Prostate gland (tissue), 2 donors: ENCODE measurements around the gene TRAF3IP1.

Experiments used
- POLR2A ChIP-seq: fragments of 450-650 bp; IDR thresholded peaks from one replicate; pipeline ENCODE4 v1.6.1; 2016; ENCODE audit warnings: antibody characterized with exemption, mild to moderate bottlenecking
- POLR2AphosphoS5 ChIP-seq: sonication (generic); formaldehyde crosslinking; IDR thresholded peaks from one replicate; pipeline ENCODE4 v1.6.1; 2017; ENCODE audit warnings: antibody characterized with exemption
- TF ChIP-seq, protein P1 (sequence below), 4 experiments: fragments of 200-600 bp in 2 of 4; fragments of 450-650 bp in 2 of 4; sonication (generic) in 2 of 4; IDR thresholded peaks; 1 replicate in 3 of 4; 2 replicates in 1 of 4; pipeline ENCODE4 v1.5.1; 2016 to 2019; ENCODE audit warnings: antibody characterized with exemption in 4 of 4, mild to moderate bottlenecking in 2 of 4, moderate library complexity in 2 of 4

DNA sequence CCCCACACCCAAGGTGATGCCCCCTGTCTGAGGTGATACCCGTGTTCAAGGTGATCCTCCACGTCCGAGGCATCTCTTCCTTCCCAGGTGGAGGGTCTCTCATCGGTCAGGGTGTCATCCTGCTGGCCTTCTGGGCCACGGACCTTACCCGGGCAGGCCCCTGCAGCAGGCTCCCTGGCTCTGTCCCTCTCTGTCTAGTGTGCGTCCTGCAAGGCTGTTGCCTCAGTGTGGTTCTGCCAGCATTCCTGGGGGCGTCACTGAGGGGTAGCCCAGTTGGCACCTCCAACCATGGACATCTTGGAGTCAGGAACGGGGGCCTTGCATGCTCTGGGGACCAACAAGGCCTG lies 26.3 kb upstream of the TRAF3IP1 start:
- no peak for TF ChIP-seq POLR2A
- TF ChIP-seq, protein P1, sequence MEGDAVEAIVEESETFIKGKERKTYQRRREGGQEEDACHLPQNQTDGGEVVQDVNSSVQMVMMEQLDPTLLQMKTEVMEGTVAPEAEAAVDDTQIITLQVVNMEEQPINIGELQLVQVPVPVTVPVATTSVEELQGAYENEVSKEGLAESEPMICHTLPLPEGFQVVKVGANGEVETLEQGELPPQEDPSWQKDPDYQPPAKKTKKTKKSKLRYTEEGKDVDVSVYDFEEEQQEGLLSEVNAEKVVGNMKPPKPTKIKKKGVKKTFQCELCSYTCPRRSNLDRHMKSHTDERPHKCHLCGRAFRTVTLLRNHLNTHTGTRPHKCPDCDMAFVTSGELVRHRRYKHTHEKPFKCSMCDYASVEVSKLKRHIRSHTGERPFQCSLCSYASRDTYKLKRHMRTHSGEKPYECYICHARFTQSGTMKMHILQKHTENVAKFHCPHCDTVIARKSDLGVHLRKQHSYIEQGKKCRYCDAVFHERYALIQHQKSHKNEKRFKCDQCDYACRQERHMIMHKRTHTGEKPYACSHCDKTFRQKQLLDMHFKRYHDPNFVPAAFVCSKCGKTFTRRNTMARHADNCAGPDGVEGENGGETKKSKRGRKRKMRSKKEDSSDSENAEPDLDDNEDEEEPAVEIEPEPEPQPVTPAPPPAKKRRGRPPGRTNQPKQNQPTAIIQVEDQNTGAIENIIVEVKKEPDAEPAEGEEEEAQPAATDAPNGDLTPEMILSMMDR (IDR thresholded peaks at IDR 0.05): no peak
- no peak for TF ChIP-seq POLR2AphosphoS5
